ENCODE data around the gene ZSWIM9. TPM values are rescaled to one million over a fixed set of nuclear protein-coding genes. Genes with fewer than 3 reads are reported as not detected.
"Not testable (repeated sequence)": the region's sequence is repeated elsewhere in the genome, so short reads cannot be mapped to it uniquely, and the experiment has no call there.

Gene ZSWIM9
- total RNA-seq, 1 donor from 2014 or later: 2.8 TPM

GRCh38 chr19:48210005-48210404, 39.5 kb downstream of the ZSWIM9 start:
- no peak for TF ChIP-seq CTCF (conservative IDR thresholded peaks at IDR 0.05; ENCODE audit: low read depth, low read length)
- H3K4me3 ChIP-seq (ENCODE audit: low read depth, low read length): no peak overlapping the region
- no peak for DNase-seq (ENCODE audit: low read depth)

GRCh38 chr19:48213959-48214358, 43.5 kb downstream of the ZSWIM9 start:
- TF ChIP-seq CTCF (conservative IDR thresholded peaks at IDR 0.05; ENCODE audit: low read depth, low read length): no peak
- H3K4me3 ChIP-seq (ENCODE audit: low read depth, low read length): peak overlapping the region; percentile 52
- no peak for DNase-seq (ENCODE audit: low read depth)

- no peak overlapping the region for H3K4me3 ChIP-seq (ENCODE audit: low read depth, low read length)
- no peak for DNase-seq (ENCODE audit: low read depth)
- TF ChIP-seq CTCF (conservative IDR thresholded peaks at IDR 0.05; ENCODE audit: low read depth, low read length): no peak
Observed at GRCh38 chr19:48216933-48217332, 46.5 kb downstream of the ZSWIM9 start.

GRCh38 chr19:48218997-48219396, 48.5 kb downstream of the ZSWIM9 start:
- no peak for TF ChIP-seq CTCF (conservative IDR thresholded peaks at IDR 0.05; ENCODE audit: low read depth, low read length)
- no peak for DNase-seq (ENCODE audit: low read depth)
- H3K4me3 ChIP-seq (ENCODE audit: low read depth, low read length): no peak overlapping the region

GRCh38 chr19:48220784-48221183, 50.3 kb downstream of the ZSWIM9 start:
- DNase-seq (ENCODE audit: low read depth); H3K4me3 ChIP-seq (ENCODE audit: low read depth, low read length): not testable (repeated sequence)

GRCh38 chr19:48221628-48222027, 51.1 kb downstream of the ZSWIM9 start:
- H3K4me3 ChIP-seq (ENCODE audit: low read depth, low read length): no peak overlapping the region
- DNase-seq (ENCODE audit: low read depth): no peak
- no peak for TF ChIP-seq CTCF (conservative IDR thresholded peaks at IDR 0.05; ENCODE audit: low read depth, low read length)

- TF ChIP-seq CTCF (conservative IDR thresholded peaks at IDR 0.05; ENCODE audit: low read depth, low read length): no peak
- no peak overlapping the region for H3K4me3 ChIP-seq (ENCODE audit: low read depth, low read length)
- DNase-seq (ENCODE audit: low read depth): no peak
Observed at GRCh38 chr19:48230555-48231129, 60.2 kb downstream of the ZSWIM9 start.

Measured in epithelial cell of proximal tubule (primary cell).